Glomerular endothelial cell (primary cell): ENCODE results near the gene KCMF1. TPM values are rescaled to one million over a fixed set of nuclear protein-coding genes. Genes with fewer than 3 reads are reported as not detected.
A peak's percentile ranks its signal among the peaks of the same experiment; 100 is the strongest.
"Not testable (repeated sequence)": the region's sequence is repeated elsewhere in the genome, so short reads cannot be mapped to it uniquely, and the experiment has no call there.

Experiments
- DNase-seq: peaks from one replicate; pipeline ENCODE4 v3.0.0-alpha.2; 2011; ENCODE audit warnings: low read depth, low spot score; ENCODE audit errors: extremely low read depth
- total RNA-seq: library from RNA; depleted of rRNA; stranded (reverse); fragments of >200 nt; gene quantifications from 2 replicates; pipeline ENCODE4 v1.2.3, GENCODE V29; 2015

The KCMF1 gene
- 44.8 and 54.3 TPM in 2 replicates for total RNA-seq

DNA sequence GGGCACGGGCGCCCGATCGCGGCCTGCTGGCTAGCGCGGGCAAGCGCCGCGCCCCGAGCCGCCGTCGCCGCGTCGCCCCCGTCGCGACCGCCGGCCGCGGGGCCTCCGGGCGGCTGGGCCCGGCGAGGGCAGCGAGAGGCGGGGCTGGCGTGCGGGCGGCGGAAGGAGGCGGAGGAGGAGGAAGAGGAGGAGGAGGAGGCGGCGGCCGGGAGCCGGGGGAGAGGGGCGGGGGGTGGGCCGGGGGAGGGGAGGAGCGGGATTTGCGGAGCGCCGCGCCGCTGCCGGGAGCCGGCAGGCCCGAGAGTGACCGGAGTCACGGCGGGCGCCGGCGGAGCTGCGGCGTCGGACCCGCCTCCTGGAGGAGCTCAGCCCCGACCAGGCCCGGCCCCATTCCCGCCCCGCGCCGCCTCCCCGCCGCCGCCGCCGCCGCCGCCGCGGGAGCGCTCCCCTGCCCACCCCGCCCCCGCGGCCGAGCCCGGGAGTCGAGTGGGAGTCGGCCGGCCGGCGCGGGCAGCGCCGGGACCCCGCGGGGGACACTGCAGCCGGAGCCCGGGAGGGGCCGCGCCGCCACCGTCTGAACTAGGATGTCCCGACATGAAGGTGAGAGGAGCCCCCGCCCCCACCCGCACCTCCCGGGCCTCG, at the start of gene KCMF1:
Gene KCMF1 (plus strand): TSS at position 294 of the 642 bp plus-strand sequence. CDS start 291 bp downstream, at position 585.
- no peak for DNase-seq

- DNase-seq, result no peak
Measured at GRCh38 chr2:84923009-84923408, 48.0 kb upstream of the KCMF1 start.

- DNase-seq, result peak; percentile 85
Measured at GRCh38 chr2:84924173-84925106, 46.5 kb upstream of the KCMF1 start.

DNA sequence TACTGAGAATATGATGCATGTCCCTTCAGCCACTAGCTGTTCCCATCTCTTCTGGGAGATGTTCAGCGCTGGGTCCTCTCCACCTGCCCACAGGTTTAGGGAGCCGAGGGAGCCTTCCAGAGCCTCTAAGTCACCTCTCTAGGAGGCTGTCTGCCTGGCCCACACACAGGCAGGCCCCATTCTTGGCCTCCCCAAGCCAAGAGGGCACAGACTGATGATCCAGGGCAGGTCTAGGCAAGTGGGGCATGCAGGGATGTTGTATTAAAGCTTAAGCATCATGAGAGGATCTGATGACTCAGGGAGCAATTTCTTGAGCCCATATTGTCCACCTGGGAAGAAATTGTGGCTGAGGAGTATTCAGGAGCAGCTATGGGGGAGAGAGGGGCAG, 45.6 kb upstream of the KCMF1 start:
- no peak for DNase-seq

DNA sequence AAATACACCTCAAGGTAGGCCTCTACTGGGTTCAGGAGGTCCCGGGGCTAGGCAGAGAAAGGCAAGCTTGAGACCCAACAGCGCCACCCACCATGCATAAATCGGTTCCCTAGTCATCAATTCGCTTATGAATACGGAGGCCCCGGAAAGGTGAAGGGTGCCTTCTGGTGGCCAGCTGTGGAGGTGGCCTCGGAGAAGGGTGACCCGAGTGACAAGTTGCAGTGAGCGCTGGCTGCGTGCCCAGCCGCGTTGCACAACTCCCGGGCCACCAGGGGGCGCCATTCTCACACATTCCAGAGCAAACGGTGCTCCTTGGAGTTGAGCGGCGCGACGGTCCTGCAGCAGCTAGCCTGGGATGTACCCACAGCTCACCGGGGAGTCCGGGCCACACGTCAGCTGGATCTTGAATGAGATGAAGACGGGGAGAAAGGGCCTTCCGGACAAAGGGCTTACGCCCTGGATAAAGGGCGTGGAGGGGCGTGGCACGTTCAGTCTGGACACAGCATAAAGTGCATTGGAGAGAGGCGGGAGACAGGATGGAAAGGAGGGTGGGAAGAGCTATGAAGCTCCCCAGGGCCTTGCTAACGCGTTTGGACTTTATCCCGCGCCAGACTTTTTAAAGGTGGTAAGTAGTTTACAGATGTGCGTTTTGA, 45.1 kb upstream of the KCMF1 start:
- peak; percentile 71 for DNase-seq

DNA sequence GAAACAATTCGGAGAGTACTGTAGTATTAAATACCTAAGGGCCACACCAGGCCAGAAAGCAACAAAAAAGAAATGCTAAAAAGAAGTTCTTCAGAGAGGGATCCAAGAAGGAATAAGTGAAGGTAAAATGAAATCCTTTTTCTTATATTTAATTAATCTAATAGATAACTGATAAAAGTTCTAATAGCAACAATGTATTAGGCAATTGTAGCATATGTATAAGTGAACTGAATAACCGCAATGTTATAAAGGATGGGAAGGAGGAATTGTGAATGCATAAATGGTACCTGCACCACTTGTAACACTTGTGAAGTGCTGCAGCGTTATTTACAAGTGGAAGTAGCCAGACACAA, 43.7 kb upstream of the KCMF1 start:
- DNase-seq, result no peak

DNA sequence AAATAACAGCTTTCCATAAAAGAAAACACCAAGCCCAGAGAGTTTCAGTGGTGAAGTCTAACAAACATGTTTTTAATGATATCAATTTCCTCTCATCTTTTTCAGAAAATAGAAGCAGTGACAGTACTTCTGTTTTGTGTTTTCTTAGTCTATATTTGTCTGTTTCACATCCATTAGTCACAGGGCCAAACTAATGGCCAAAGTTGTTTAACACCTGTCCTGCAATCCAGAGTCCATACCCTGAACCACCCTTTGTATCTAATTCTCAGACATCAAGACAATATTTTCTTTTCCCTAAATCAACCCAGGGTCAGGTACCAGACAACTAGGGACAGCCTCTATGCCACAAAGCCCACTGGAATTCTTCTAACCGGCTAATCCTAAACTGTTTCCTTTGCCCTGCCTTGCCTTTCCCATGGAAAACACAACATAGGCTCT, 39.6 kb upstream of the KCMF1 start:
- DNase-seq, result no peak

DNA sequence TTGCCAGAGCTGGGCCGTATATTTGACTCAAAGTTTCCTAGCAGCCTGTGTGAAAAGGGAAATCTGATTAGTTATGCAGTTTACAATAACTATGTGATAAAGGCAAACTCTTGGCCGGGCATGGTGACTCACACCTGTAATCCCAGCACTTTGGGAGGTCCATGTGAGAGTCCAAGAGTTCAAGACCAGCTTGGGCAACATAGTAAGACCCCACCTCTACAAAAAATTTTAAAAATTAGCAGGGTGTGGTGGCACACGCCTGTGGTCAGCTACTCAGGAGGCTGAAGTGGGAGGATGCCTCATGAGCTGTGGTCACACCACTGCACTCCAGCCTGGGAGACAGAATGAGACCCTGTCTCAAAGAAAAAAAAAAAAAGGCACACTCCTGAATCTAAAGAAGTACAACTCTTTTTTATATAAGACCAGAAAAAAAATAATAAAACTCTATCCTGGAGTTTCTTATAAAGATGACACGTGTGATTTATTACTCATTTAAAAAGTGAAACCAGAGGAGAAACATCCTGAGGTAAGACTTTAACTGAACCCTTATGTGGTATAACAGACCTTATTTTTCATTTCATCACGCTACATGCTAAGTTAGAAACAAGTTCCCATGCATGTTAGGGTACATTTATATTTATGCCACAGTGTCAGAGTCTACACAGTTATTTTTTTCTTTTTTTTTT, 32.6 kb upstream of the KCMF1 start:
- DNase-seq, result no peak

DNA sequence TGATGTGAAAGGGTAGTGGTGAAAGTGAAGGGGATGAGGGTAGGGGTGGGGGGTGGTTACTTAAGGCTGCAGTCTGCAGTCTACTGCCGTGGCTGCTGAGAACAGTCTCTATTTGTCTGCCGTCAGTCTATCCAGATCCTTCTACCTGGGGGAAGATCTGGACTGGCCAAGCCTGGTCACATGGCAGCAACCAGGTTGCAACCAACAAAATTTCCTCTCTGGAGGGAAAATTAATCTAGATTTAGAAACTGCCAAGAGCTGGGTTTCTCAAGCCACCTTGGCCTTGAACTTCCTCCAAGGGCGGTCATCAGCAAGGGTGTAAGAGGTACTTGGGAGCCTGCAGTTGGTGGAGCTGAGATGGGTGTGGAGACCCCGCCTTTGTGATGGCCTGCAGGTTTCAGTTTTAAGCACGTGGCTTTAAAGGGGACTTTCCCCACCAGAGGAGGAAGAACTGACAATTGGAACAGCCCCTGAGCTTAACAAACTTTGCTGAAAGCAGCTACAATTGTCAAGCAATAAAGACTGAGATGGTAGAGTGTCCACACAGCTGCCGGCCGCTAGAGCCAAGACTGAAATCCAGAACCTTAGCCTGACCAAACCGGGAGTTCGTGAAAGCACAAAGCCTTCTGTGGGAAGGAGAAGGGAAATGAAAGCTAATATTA, 31.4 kb upstream of the KCMF1 start:
- no peak for DNase-seq

- DNase-seq, result no peak
Measured at GRCh38 chr2:84940088-84940470, 30.9 kb upstream of the KCMF1 start.

- no peak for DNase-seq
Measured at GRCh38 chr2:84940831-84941412, 30.0 kb upstream of the KCMF1 start.

DNA sequence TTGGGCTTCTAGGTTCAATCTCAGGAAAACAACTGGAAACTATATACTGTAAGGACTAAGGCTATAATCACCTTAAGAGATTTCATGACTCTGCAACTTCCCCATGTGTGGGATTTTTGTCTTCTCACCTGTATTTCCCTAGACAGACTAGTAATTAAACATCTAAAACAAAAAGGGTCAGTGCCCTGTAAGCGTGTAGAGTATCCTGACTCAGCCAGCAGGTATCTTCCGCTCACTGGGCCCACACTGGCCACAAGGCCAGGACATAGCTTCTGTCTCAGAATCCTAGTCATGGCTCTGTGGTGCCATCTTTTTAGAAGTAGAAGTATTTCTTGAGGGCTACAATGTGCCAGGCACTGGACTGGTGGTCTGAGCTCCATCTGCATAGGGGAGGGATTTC, 28.8 kb upstream of the KCMF1 start:
- no peak for DNase-seq

DNA sequence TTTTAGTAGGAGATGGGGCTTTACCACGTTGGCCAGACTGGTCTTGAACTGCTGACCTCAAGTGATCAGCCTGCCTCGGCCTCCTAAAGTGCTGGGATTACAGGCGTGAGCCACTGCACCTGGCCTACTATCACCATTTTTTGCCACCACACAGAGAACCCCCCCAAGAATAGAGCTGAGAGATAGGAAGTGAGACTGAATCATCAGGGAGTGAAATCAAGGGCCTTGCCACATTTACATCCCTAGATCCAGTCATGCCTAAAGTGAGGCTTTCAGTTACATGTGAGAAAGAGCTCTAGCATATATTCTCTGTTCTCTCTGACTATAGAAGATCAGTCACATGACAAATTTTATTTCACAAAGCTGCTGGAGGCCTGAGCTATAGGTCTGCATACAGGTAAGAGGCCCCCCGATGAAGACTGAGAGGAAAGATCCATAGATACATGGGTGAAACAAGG, 28.0 kb upstream of the KCMF1 start:
- DNase-seq, result no peak

GRCh38 chr2:84944295-84944909, 26.6 kb upstream of the KCMF1 start:
- DNase-seq, result no peak

DNA sequence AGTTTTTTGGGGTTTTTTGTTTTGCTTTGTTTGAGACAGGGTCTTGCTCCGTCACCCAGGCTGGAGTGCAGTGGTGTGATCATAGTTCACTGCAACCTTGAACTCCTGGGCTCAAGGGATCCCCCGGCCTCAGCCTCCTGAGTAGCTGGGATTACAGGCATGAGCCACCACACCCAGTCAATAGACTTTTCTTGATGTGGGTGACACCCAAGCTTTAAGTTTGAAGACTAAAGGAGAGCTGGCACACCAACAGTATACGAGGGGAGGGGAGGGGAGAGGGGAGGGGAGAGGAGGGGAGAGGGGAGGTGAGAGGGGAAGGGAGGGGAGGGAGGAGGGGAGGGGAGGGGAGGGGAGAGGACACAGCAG, 25.1 kb upstream of the KCMF1 start:
- DNase-seq, result not testable (repeated sequence)

DNA sequence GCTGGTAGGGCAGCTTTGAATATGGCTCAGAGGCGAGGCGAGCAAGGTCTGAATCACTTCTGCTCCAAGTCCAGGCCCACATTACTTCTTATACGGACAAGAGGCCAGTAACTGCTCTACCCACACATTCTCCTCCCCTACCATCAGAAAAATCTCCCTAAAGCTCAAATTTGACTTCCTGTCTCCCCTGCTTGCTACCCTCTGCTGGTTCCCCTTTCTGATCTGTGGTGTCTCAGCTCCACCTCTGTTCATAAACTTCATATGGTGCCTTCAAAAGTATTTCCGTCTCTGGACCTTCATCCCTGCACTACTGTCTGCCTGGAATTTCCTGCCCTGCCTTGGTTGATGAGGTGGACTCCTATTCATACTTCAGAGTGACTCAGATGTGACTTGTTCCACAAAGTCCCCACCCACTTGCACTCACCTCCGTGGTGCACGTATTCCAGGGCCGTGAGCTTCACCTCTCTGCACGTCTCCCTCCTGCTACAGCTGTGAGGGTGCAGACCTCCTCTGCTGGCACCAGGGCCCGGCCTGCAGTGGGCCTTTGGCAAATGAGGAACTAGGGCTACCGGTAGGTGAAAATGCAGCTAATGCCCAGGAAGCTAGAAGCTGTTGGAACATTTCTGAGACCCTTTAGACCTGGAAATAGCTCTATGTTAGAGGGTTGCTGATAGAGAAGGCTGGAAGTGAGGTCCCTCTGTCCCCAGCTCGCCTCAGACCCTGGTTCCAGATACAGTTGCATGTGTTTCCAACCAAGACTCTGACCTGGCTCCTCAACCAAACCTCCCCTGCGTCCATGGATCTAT, 24.6 kb upstream of the KCMF1 start:
- no peak for DNase-seq

DNA sequence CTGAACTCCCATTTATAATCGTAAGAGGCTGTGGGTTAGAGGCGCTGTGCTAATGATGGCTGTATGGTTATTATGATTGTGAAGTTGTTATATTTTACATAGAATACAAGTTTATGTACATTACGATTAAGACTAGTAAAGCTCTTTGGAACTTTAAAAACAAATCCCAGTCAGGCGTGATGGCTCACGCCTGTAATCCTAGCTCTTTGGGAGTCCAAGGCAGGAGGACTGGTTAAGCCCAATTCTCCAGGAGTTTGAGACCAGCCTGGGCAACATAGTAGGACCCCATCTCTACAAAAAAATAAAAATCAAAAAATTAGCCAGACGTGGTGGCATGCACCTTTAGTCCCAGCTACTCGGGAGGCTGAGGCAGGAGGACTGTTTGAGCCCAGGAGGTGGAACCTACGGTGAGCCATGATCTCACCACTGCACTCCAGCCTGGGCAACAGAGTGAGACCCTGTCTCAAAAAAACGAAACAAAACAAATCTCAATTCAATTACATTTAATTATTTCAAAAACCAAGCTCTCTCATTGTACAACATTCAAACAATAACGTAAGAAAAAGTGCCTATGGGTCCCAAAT, 23.9 kb upstream of the KCMF1 start:
- DNase-seq, result no peak

DNA sequence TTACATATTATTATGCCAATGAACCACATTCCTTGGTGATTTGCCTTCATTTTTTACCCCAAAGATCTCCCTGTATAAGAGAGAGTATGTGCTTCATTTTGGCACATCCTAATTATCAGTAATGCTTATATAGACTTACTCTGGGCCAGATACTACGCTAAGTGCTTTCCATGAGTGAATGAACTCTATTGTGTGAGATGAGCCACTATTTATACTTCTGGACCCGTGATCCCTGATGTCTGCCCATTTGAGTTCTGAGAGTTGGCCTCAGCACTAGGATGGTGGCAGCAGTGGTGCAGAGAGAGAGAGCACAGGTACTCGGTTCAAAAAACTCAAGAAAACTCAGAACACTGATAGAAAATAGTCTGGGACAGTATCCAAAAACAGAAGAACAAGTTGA, 17.4 kb upstream of the KCMF1 start:
- DNase-seq, result no peak

DNA sequence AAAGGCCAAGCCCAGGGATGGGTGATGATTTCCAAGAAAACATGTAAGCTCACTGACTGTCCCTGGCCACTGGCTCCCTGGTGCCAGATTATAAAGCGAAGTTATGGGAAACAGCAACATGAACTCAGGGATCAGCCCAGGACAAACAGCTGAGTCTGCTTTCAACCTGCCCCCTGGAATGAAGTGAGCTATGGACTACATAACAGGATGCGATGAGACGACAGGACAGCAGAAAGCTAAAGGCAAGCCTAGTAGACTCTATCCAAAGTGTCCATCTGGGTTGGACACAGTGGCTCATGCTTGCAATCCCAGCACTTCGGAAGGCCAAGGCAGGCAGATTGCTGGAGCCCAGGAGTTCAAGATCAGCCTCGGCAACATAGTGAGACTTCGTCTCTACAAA, 16.6 kb upstream of the KCMF1 start:
- no peak for DNase-seq
